Measurements from ENCODE around the gene SHLD2.
"Not testable (repeated sequence)": the region's sequence is repeated elsewhere in the genome, so short reads cannot be mapped to it uniquely, and the experiment has no call there.

Gene SHLD2

GRCh38 chr10:87094373-87095235 lies at the start of gene SHLD2, which contains the start of gene GLUD1:
SHLD2 (plus strand) TSS chr10:87095206; CDS start chr10:87151355, 56,149 bp downstream.
GLUD1 (minus strand) TSS chr10:87094843; CDS start chr10:87094769, 74 bp downstream.
- peak; percentile 11 to 95 (median 86) for DNase-seq

GRCh38 chr10:87045434-87045938 lies 49.5 kb upstream of the SHLD2 start:
- DNase-seq = no peak

GRCh38 chr10:87053111-87053510 lies 41.9 kb upstream of the SHLD2 start:
- DNase-seq = peak in 46 of 58 donors; percentile 1 to 88 (median 52)

GRCh38 chr10:87053577-87054181 lies 41.3 kb upstream of the SHLD2 start:
- DNase-seq = peak in 14 of 58 donors; percentile 6 to 25 (median 15)

- peak in 8 of 58 donors; percentile 2 to 43 (median 17) for DNase-seq
Observed at GRCh38 chr10:87054373-87055295, 40.4 kb upstream of the SHLD2 start.

GRCh38 chr10:87058171-87058570 lies 36.8 kb upstream of the SHLD2 start:
- DNase-seq = peak in 3 of 58 donors; percentile 29 to 78 (median 47)

GRCh38 chr10:87059401-87059800 lies 35.6 kb upstream of the SHLD2 start:
- DNase-seq = no peak

- no peak for DNase-seq
Observed at GRCh38 chr10:87060280-87060928, 34.6 kb upstream of the SHLD2 start.

- DNase-seq = peak in 40 of 58 donors; percentile 6 to 80 (median 34)
Observed at GRCh38 chr10:87064651-87065050, 30.4 kb upstream of the SHLD2 start.

- no peak for DNase-seq
Observed at GRCh38 chr10:87066178-87066577, 28.8 kb upstream of the SHLD2 start.

- no peak for DNase-seq
Observed at GRCh38 chr10:87066865-87067264, 28.1 kb upstream of the SHLD2 start.

- no peak for DNase-seq
Observed at GRCh38 chr10:87068281-87068680, 26.7 kb upstream of the SHLD2 start.

GRCh38 chr10:87072449-87072848 lies 22.6 kb upstream of the SHLD2 start:
- no peak for DNase-seq

- DNase-seq = not testable (repeated sequence)
Observed at GRCh38 chr10:87076421-87076820, 18.6 kb upstream of the SHLD2 start.

GRCh38 chr10:87079106-87079836 lies 15.7 kb upstream of the SHLD2 start:
- no peak for DNase-seq

- DNase-seq = not testable (repeated sequence)
Observed at GRCh38 chr10:87080621-87081020, 14.4 kb upstream of the SHLD2 start.

- not testable (repeated sequence) for DNase-seq
Observed at GRCh38 chr10:87081574-87081973, 13.4 kb upstream of the SHLD2 start.

- DNase-seq = not testable (repeated sequence)
Observed at GRCh38 chr10:87082219-87082618, 12.8 kb upstream of the SHLD2 start.

GRCh38 chr10:87083576-87084290 lies 11.3 kb upstream of the SHLD2 start:
- DNase-seq = not testable (repeated sequence)

Measured in anterior cingulate cortex (tissue), 58 donors.